Frontal cortex (tissue), 4 donors: Measurements from ENCODE around the gene ALKBH1. TPM values are rescaled to one million over a fixed set of nuclear protein-coding genes. Genes with fewer than 3 reads are reported as not detected.
A peak's percentile ranks its signal among the peaks of the same experiment; 100 is the strongest.
"Not testable (repeated sequence)": the region's sequence is repeated elsewhere in the genome, so short reads cannot be mapped to it uniquely, and the experiment has no call there.

Experiments used
- DNase-seq, 2 donors: peaks; one replicate each; pipeline ENCODE4 v3.0.0; 2012; ENCODE audit warnings: low spot score in 2 of 2
- FAIRE-seq: peaks from 2 replicates; lab custom pipeline; 2012; peaks lifted over from hg19 to GRCh38; lab: Jason Lieb, UNC
- total RNA-seq: library from RNA; depleted of rRNA; stranded (reverse); fragments of >200 nt; gene quantifications from one replicate; pipeline ENCODE4 v1.2.3, GENCODE V29; 2014
- donor health status: control.
- donor health status: control.
- donor health status: control.

Gene ALKBH1, protein sequence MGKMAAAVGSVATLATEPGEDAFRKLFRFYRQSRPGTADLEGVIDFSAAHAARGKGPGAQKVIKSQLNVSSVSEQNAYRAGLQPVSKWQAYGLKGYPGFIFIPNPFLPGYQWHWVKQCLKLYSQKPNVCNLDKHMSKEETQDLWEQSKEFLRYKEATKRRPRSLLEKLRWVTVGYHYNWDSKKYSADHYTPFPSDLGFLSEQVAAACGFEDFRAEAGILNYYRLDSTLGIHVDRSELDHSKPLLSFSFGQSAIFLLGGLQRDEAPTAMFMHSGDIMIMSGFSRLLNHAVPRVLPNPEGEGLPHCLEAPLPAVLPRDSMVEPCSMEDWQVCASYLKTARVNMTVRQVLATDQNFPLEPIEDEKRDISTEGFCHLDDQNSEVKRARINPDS
- 13.0 TPM for total RNA-seq

GRCh38 chr14:77707724-77708408 is at the start of gene ALKBH1, which contains the start of gene SLIRP:
TSS of gene ALKBH1 (minus strand) at chr14:77708023. CDS start at chr14:77708004, 19 bp downstream.
TSS of gene SLIRP (plus strand) at chr14:77708103. CDS start at chr14:77708112, 9 bp downstream.
- no peak for FAIRE-seq

DNA sequence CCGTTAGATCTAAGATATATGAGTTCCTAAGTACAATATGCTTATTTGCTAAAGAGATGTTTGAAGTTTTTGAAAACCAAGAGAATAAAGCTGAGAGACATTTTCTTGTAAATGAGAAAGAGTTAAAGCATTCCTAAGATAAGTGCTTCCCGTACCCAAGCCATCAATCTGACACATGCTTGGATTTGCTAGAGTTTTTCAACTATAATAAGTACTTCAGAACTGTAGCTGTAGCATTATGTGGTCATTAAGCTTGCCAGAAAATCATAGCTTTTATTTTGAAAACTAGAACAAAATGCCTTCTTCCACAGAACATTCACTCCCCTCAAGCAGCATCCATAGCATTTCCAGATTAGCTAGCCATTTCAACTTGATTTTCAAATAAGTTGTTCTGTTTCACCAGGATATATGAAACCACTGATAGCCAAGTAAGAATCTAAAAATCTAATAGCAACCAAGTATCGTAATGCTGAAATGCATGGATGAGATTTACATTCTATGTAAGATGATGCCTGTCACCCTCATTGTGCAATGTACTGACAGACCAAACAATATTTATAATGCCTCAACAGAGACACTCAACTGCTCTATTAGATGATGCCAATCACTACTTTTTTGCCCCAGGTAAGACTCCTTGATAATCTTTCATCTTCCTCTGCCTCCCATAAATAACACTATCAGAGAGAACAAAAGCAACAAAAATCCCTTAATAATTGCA is 45.1 kb upstream of the ALKBH1 start:
- no peak for DNase-seq
- FAIRE-seq: no peak

More at GRCh38 chr14:77707724-77708408, at the start of gene ALKBH1, which contains the start of gene SLIRP:
- DNase-seq: peak; percentile 76 to 83

- DNase-seq: no peak
- FAIRE-seq: no peak
Observed at GRCh38 chr14:77752266-77752665, 44.4 kb upstream of the ALKBH1 start.

GRCh38 chr14:77747425-77747824 is 39.6 kb upstream of the ALKBH1 start:
- FAIRE-seq, DNase-seq: not testable (repeated sequence)

- no peak for FAIRE-seq
- no peak for DNase-seq
Observed at GRCh38 chr14:77746064-77746702, 38.4 kb upstream of the ALKBH1 start.

DNA sequence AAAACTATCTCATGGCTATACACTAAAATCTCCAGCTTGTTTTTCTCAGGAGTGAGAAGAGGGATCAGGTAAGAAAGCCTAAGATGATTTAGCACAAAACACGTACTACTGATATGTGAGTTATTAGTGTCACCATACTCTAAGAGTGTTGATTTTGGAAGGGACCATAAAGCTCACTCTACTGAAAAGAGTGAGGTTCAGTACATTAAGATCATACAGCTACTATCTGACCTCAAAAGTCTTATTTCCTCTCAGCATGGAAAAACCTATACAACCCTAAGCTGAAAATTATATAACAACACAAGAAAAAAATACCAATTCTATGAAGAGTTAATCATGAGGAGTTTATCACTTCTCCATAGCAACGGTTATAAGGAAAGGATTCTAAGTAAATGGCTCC is 33.6 kb upstream of the ALKBH1 start:
- FAIRE-seq (no peak), DNase-seq (no peak)

GRCh38 chr14:77738559-77739250 is 30.9 kb upstream of the ALKBH1 start:
- DNase-seq: no peak
- FAIRE-seq: no peak

DNA sequence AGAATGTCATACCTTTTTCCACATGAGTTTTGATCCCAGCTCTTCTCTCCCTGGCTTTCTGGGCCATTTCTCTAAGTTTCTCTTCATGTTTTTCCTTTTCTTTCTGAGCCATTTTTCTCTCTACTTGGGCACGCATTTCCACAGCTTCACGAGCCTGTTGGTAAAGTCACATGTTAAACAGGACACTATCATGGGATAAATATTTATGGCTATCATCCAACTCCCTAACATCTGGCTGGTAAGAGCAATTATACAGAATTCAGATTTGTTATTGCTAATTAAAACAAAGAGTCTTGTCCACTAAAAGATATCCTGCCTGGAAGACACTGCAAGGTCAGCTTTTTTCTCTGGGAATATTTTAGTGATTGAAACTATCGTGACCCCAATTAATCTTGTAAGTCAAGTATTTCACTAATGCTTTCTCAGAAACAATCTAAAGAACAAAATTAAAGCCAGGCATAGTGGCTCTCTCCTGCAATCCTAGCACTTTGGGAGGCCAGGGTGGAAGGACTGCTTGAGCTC is 23.2 kb upstream of the ALKBH1 start:
- DNase-seq (no peak), FAIRE-seq (no peak)

DNA sequence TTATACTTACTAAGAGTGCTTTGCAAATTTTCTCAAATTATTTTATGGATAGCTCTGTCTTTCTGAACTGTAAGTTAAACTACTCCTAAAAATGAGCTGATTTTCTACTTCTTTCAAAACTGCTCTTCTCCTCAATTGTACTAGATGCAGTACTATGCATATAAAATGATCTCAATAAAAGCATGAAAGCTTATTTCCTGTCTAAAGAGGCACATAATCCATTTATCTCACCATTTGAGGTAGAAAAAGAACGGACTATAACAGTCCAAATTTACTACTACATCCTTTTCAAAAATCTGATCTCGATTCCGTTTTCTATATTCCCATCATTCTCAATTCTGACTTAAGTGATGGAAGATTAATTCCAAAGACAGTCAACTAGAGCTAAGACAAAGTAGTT is 14.5 kb upstream of the ALKBH1 start:
- DNase-seq: no peak
- no peak for FAIRE-seq

- DNase-seq: no peak
- FAIRE-seq: no peak
Observed at GRCh38 chr14:77721437-77721836, 13.6 kb upstream of the ALKBH1 start.

GRCh38 chr14:77717608-77718305 is 9.9 kb upstream of the ALKBH1 start:
- FAIRE-seq: no peak
- no peak for DNase-seq

GRCh38 chr14:77714926-77715325 is 7.1 kb upstream of the ALKBH1 start:
- no peak for FAIRE-seq

GRCh38 chr14:77710364-77710763 is 2.5 kb upstream of the ALKBH1 start:
- DNase-seq: no peak
- no peak for FAIRE-seq

More at GRCh38 chr14:77714926-77715325, 7.1 kb upstream of the ALKBH1 start:
- DNase-seq: no peak

DNA sequence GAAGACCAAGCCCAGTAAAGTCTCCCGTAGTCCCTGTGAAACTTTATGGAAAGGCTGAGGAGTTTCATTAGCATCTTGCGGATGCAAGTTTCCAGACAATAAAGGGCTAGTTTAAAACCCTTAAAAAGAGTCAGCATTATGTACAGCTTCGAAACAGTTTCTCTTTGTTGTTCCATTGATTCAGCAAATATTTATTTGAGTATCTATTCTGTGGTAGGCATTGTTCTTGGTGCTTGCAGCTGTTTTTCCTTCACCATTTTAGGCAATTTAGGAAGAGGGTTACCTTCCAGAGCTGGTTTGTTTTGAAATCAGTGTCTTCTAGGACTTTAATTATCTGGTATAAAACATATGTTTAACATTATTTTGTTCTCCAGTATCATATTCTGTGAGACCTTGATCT is 1.6 kb upstream of the ALKBH1 start:
- peak in 1 of 2 donors; percentile 14 for DNase-seq
- no peak for FAIRE-seq

- FAIRE-seq: no peak
- DNase-seq: no peak
Observed at GRCh38 chr14:77708749-77709148, 926 bp upstream of the ALKBH1 start.

GRCh38 chr14:77707355-77707723 is 484 bp downstream of the ALKBH1 start:
- DNase-seq (peak; percentile 10 to 42), FAIRE-seq (no peak)

DNA sequence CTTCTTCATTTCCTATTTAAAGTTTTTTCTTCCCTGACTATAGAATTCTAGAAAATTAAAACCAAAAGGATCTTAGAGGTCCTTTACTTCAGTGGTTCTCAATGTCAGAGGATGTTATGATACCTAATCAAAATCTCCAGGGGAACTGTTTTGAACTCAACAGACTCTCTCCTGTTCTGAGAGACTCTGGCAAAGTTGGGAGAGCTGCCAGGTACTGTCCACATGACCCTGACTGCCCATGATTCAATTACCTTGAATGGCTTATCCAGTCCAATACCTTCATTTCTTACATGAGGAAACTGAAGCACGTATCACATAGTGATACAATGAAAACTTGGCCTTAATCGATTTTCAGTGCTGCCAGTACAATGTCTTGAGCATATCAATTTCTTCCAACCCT is 16.6 kb downstream of the ALKBH1 start:
- DNase-seq (no peak), FAIRE-seq (no peak)

DNA sequence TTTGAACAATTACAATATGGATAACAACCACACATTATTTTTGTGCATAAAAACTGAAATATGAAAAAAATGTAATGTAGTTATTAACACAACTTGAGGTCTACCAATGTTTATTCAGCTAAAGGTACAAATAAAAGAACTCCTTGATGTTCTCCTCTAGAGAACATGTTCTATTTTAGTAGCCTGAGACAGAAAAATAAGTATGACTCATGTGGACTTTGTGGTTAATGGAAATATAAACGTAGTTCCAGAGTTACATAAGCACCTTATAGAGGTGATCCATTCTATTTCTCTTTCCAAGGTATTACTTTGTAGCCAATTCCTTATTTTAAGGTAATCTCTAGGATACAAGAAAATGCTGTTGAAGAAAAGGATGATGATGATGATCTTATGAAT is 25.7 kb downstream of the ALKBH1 start:
- FAIRE-seq: no peak

More for the DNA sequence above, 25.7 kb downstream of the ALKBH1 start:
- no peak for DNase-seq
